NT2/D1 (cell line): ENCODE results near the gene DDX3X.
A peak's percentile ranks its signal among the peaks of the same experiment; 100 is the strongest.

ENCODE experiments used
- DNase-seq: peaks from one replicate; pipeline ENCODE4 v3.0.0-alpha.2; 2011; ENCODE audit warnings: low read depth, low spot score
- H3K27me3 ChIP-seq: 2 replicates; pipeline ENCODE4 v1.6.0; 2011; ENCODE audit warnings: mild to moderate bottlenecking; ENCODE audit not compliant: insufficient read length, insufficient read depth
- H3K36me3 ChIP-seq: 2 replicates; pipeline ENCODE4 v1.6.1; 2011; ENCODE audit warnings: mild to moderate bottlenecking, low read length, mixed read lengths; ENCODE audit not compliant: insufficient read depth, insufficient read length
- H3K4me1 ChIP-seq: 2 replicates; pipeline ENCODE4 v1.5.1; 2011; ENCODE audit not compliant: insufficient read depth, insufficient read length
- H3K4me3 ChIP-seq: 2 replicates; pipeline ENCODE4 v1.5.1; 2011; ENCODE audit warnings: low read depth; ENCODE audit not compliant: insufficient read length
- H3K9ac ChIP-seq: 2 replicates; pipeline ENCODE4 v1.6.0; 2011; ENCODE audit warnings: low read depth; ENCODE audit not compliant: insufficient read length
- H3K9me3 ChIP-seq: 2 replicates; pipeline ENCODE4 v1.5.1; 2011; ENCODE audit warnings: mild to moderate bottlenecking, low read length; ENCODE audit not compliant: insufficient read depth
- SUZ12 ChIP-seq: IDR thresholded peaks from 2 replicates; pipeline ENCODE4 v1.6.1; 2011; ENCODE audit not compliant: insufficient read length, insufficient read depth; ENCODE audit errors: extremely low read depth
- YY1 ChIP-seq: IDR thresholded peaks from 2 replicates; pipeline ENCODE4 v1.6.1; 2011; ENCODE audit not compliant: insufficient read length, insufficient read depth
- ZNF274 ChIP-seq: IDR thresholded peaks from 2 replicates; pipeline ENCODE4 v1.6.1; 2011; ENCODE audit warnings: mild to moderate bottlenecking, low read depth, low read length

Gene DDX3X

DNA sequence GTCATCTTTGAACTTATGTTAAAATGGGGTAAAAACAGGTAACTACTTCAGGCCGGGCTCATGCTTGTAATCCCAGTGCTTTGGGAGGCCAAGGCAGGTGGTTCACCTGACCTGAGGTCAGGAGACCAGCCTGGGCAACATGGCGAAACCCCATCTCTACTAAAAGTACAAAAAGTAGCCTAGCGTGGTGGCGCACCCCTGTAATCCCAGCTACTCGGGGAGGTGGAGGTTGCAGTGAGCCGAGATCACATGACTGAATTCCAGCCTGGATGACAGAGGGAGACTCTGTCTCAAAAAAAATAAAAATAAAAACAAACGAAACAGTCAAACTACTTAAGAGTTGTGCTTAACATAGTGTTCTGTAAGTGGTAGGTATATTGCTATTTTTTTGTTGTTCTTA lies 2.5 kb downstream of the DDX3X start:
- Histone ChIP-seq H3K27me3 (peaks cover 10% of the 10 kb centered on the region), H3K9me3 (no peaks in the 10 kb centered on the region), H3K9ac (no peak overlapping the region), H3K4me3 (peak overlapping the region; percentile 96), H3K36me3 (peaks cover 64% of the 10 kb centered on the region), H3K4me1 (no peaks in the 10 kb centered on the region)
- TF ChIP-seq SUZ12 (no peak), YY1 (no peak), ZNF274 (no peak)
- DNase-seq: no peak

GRCh38 chrX:41337140-41337539 lies 3.2 kb downstream of the DDX3X start:
- no peaks in the 10 kb centered on the region for H3K4me1 ChIP-seq
- no peak overlapping the region for H3K9ac ChIP-seq
- DNase-seq: no peak
- H3K9me3 ChIP-seq: no peaks in the 10 kb centered on the region
- peaks cover 71% of the 10 kb centered on the region for H3K36me3 ChIP-seq
- H3K27me3 ChIP-seq: peaks cover 3% of the 10 kb centered on the region
- TF ChIP-seq SUZ12: no peak
- no peak for TF ChIP-seq YY1
- TF ChIP-seq ZNF274: no peak
- peak overlapping the region; percentile 96 for H3K4me3 ChIP-seq

- TF ChIP-seq YY1 (no peak), SUZ12 (no peak), ZNF274 (no peak)
- peaks cover 84% of the 10 kb centered on the region for H3K36me3 ChIP-seq
- no peaks in the 10 kb centered on the region for H3K4me1 ChIP-seq
- no peaks in the 10 kb centered on the region for H3K27me3 ChIP-seq
- no peak overlapping the region for H3K4me3 ChIP-seq
- no peaks in the 10 kb centered on the region for H3K9me3 ChIP-seq
- H3K9ac ChIP-seq: no peak overlapping the region
- no peak for DNase-seq
Observed at GRCh38 chrX:41338436-41338835, 4.5 kb downstream of the DDX3X start.

DNA sequence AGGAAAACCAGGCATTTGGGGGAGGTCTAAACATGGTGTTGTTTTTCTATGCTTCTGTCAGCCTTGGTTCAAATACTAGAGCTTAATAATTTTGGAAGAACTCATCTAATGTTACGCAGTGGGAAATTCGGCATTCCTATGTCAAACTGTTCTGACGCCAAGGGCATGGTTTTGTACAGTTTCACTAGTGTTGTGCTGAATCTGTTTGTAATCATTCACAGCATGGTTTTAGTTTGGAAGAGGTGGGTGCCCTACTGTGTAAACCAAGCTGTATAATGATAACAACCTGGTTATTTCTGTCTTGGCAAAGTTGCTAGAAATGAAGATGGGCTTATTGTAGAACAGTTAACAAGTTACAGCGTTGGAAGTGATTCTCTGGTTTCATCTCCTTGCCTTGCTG lies 5.2 kb downstream of the DDX3X start:
- H3K9ac ChIP-seq: no peak overlapping the region
- no peaks in the 10 kb centered on the region for H3K27me3 ChIP-seq
- no peaks in the 10 kb centered on the region for H3K9me3 ChIP-seq
- no peak for DNase-seq
- no peak for TF ChIP-seq ZNF274
- no peak for TF ChIP-seq YY1
- TF ChIP-seq SUZ12: no peak
- H3K4me1 ChIP-seq: no peaks in the 10 kb centered on the region
- no peak overlapping the region for H3K4me3 ChIP-seq
- peaks cover 91% of the 10 kb centered on the region for H3K36me3 ChIP-seq

DNA sequence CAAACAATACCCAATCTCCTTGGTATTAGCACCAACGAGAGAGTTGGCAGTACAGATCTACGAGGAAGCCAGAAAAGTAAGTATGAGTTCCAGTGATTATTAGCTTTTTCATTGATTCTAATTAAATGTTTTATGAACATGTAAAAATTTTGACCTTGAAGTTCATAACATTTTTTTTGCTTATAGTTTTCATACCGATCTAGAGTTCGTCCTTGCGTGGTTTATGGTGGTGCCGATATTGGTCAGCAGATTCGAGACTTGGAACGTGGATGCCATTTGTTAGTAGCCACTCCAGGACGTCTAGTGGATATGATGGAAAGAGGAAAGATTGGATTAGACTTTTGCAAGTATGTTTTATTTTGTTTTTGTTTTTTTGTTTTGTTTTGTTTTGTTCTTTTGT lies 10.1 kb downstream of the DDX3X start:
- Histone ChIP-seq H3K4me1 (no peaks in the 10 kb centered on the region), H3K9ac (no peak overlapping the region), H3K9me3 (no peaks in the 10 kb centered on the region), H3K4me3 (no peak overlapping the region), H3K36me3 (peaks cover 94% of the 10 kb centered on the region), H3K27me3 (no peaks in the 10 kb centered on the region)
- TF ChIP-seq ZNF274 (no peak), YY1 (no peak), SUZ12 (no peak)
- no peak for DNase-seq

DNA sequence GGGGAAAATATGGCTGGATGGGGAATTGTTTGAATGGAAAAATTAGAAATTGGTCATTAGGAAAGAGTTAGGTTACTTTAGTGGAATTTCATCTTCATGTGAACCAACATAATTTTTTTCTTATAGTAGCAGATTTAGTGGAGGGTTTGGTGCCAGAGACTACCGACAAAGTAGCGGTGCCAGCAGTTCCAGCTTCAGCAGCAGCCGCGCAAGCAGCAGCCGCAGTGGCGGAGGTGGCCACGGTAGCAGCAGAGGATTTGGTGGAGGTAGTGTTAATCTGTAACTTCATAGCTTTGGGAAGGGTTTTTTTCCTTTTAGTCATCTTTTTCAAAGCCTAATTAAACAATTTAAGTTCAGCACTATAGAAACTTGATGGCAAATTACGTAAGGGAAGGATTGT lies 13.2 kb downstream of the DDX3X start:
- no peaks in the 10 kb centered on the region for H3K9me3 ChIP-seq
- H3K4me1 ChIP-seq: no peaks in the 10 kb centered on the region
- H3K36me3 ChIP-seq: peaks cover 71% of the 10 kb centered on the region
- DNase-seq: no peak
- no peak overlapping the region for H3K4me3 ChIP-seq
- no peaks in the 10 kb centered on the region for H3K27me3 ChIP-seq
- TF ChIP-seq ZNF274 (no peak), SUZ12 (no peak), YY1 (no peak)
- H3K9ac ChIP-seq: no peak overlapping the region

- no peak for TF ChIP-seq ZNF274
- no peak for TF ChIP-seq YY1
- no peak for TF ChIP-seq SUZ12
Observed at GRCh38 chrX:41348551-41348950, 14.6 kb downstream of the DDX3X start.

More at GRCh38 chrX:41348551-41348950, 14.6 kb downstream of the DDX3X start:
- no peaks in the 10 kb centered on the region for H3K27me3 ChIP-seq
- H3K9ac ChIP-seq: no peak overlapping the region
- H3K36me3 ChIP-seq: peaks cover 57% of the 10 kb centered on the region
- H3K4me1 ChIP-seq: no peaks in the 10 kb centered on the region
- H3K9me3 ChIP-seq: no peaks in the 10 kb centered on the region
- no peak for DNase-seq
- no peak overlapping the region for H3K4me3 ChIP-seq
